Activated CD4-positive, CD25-positive, alpha-beta regulatory T cell (primary cell): Measurements from ENCODE around the gene PFN3.

Experiments
- DNase-seq, 4 experiments: peaks; one replicate each; lab custom pipeline; 2025; lab: John Stamatoyannopoulos, UW

Gene PFN3

GRCh38 chr5:177438468-177438867 lies 38.0 kb upstream of the PFN3 start:
- no peak for DNase-seq

DNA sequence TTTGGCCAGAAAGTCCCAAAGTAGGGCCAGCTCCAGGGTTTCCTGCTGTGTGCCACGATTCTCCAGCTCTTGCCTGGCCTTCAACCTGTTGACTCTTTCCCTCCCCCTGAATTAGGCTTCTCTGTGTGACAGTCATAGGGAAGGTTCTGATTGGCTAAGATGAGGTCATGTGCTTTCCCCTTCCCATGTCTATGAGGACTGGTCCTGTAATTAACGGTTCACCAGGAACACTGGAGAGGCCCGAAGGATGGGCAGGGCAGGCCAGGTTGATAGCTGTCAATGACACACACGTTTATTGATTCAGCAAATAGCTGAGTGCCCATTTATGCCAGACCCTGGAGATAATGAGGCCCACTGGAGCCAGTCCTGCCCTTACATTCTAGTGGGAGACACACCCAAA lies 37.2 kb upstream of the PFN3 start:
- DNase-seq = no peak

- DNase-seq = no peak
Measured at GRCh38 chr5:177435847-177436536, 35.5 kb upstream of the PFN3 start.

GRCh38 chr5:177434942-177435738 lies 34.7 kb upstream of the PFN3 start:
- DNase-seq = no peak

GRCh38 chr5:177434437-177434836 lies 34.0 kb upstream of the PFN3 start:
- peak in 1 of 4 experiments; percentile 35 for DNase-seq

- DNase-seq = no peak
Measured at GRCh38 chr5:177433658-177434217, 33.3 kb upstream of the PFN3 start.

GRCh38 chr5:177432839-177433657 lies 32.6 kb upstream of the PFN3 start:
- no peak for DNase-seq

GRCh38 chr5:177432143-177432838 lies 31.8 kb upstream of the PFN3 start:
- DNase-seq = no peak

DNA sequence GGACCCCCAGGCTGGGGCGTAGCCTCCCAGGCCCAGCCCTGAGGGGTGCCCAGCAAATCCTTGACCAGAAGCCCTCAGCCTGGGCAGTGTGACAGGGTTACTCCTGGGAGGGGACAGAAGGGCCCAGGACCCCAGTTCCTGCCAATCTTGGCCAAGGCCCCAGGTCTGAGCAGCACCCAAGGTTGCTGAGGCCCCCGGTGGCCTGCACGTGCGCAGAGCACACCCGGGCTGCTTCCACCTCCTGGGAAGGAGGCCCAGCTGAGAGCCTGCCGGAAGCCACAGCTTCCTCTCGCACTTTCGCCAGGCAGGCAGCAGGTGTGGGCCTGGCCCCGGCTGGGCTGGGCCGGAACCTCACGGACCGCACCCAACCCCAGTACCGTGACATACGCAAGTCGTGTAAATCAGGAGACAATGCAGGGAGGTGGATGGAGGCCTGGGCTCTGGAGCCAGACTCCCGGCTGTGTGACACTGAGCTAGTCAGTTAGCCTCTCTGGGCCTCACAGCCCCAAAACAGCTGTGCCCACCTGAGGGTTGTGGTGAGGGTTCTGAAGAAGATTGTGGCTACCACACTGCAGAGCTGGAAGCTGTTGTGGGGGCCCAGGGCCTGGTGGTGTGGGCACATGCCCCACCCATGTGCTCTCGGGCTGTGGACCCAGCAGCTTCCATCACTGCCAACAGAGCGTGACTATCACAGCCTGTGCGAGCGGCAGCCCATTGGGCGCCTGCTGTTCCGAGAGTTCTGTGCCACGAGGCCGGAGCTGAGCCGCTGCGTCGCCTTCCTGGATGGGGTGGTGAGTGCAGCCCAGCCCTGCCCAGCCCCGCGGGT lies 31.1 kb upstream of the PFN3 start:
- DNase-seq = peak in 3 of 4 experiments; percentile 33 to 60 (median 59)

DNA sequence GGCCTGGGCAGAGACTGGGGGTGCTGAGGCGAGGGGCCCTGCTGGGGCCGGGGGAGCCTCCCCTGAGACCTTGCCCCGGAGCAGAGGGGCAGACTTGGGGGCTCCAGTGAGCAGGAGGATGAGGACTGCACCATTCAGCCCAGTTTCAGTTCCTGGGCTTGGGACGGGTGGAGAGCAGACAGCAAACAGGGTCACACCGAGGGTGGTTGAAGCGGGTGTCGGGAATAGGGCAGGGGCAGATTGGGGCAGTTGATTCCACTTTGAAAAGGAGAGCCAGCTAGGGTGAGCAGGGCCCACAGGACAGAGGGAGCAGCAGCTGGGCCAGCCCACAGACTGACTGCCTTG lies 30.5 kb upstream of the PFN3 start:
- no peak for DNase-seq

DNA sequence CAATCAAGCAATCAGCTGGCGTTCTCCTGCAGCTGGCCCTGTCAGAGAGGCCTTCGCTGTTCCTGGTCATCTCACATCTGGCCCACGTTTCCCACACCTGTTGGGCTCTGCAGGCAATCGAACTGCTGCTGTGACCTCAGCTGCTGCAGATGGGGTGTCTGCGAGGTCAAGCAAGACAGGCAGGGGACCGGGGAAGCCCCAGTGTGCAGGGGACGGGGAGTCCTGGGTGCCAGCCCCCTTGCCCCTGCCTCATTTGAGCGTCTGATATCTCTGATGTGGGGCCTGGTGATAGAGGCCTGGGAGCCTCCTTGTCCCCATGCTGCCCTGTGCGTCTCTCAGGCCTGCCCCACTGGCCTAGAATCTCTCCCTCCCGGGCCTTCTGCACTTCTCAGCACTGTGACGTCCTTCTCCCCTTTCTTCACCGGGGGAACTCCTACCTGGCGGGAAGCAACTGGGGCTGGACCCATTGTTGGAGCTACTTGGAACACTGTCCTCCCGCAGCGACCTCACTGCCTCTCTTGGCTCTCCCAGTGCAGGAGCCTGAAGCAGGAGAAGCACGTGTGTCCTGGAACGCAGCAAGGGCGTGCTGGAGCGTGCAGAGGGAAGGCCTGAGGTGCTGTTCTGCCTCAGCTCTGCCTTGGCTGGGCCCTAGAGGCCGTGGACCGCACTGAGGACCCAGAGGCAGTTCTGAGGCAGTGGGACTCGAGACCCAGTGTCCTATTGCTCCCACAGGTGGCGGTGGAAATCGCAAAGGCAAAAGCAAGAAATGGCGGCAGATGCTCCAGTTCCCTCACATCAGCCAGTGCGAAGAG lies 29.9 kb upstream of the PFN3 start:
- DNase-seq = no peak

- peak; percentile 55 to 76 (median 68) for DNase-seq
Measured at GRCh38 chr5:177429248-177430040, 29.0 kb upstream of the PFN3 start.

GRCh38 chr5:177428574-177429217 lies 28.2 kb upstream of the PFN3 start:
- no peak for DNase-seq

- no peak for DNase-seq
Measured at GRCh38 chr5:177427919-177428573, 27.6 kb upstream of the PFN3 start.

- DNase-seq = no peak
Measured at GRCh38 chr5:177427211-177427822, 26.9 kb upstream of the PFN3 start.

DNA sequence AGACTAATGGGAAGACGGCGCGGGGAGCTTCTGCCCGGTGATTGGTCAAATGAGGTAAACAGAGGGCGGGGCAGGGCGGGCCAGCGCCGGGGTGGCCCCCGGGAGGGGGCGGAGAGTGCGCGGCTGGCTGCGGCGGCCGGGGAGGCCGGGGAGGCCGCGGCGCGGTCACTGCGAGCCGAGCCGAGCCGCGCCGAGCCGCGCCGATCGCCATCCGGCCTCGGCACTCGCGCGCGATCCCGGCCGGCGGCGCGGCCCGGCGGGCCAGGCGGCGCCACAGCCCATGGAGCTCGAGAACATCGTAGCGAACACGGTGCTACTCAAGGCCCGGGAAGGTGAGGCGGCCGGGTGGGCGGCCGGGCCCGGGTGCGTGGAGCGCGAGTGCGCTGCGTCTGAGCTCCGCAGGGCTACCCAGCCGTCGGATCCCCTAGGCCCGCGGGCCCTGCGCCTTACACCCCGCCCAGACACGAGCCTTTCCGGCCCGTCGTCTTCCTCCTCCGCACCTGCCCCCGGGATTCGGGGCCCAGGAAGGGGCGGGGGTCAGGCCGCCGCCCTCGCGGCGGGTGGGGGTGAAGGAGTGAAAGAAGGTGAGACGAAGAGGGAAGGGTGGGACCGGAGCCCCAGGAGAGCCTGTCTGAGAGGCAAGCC lies 26.2 kb upstream of the PFN3 start, which contains the start of gene GRK6:
Gene GRK6, plus strand, starts transcription at position 111 of the 645 bp plus-strand sequence. Its CDS starts 170 bp downstream, at position 281.
- peak in 3 of 4 experiments; percentile 41 to 66 (median 56) for DNase-seq
